Measurements from ENCODE around the gene IQCK.

IQCK gene

DNA sequence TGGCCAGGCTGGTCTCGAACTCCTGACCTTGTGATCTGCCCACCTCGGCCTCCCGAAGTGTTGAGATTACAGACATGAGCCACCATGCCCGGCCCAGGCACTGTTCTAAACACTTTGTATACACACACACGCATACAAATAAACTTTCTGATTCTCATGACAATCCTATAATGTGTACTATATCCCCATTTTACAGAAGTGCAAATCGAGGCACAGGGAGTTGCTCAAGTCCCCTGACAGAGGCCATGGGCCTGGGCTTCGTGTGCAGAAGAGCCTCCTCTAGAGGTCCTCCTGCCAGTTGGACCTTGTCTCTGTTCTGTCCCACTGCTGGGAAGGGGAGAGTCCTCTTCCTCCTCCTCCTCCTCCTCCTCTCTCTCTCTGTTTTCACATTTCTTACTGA lies 176.5 kb downstream of the IQCK start:
- Histone ChIP-seq H3K27ac (no peak overlapping the region), H3K4me3 (no peak overlapping the region)

GRCh38 chr16:19896951-19897350 lies 178.9 kb downstream of the IQCK start:
- Histone ChIP-seq H3K9me3 (no peaks in the 10 kb centered on the region), H3K36me3 (no peaks in the 10 kb centered on the region), H3K4me3 (no peak overlapping the region), H3K27ac (no peak overlapping the region), H3K27me3 (peaks cover 0 to 17% of the 10 kb centered on the region in 2 donors), H3K4me1 (no peaks in the 10 kb centered on the region)
- no peak for DNase-seq
- TF ChIP-seq, protein P1, sequence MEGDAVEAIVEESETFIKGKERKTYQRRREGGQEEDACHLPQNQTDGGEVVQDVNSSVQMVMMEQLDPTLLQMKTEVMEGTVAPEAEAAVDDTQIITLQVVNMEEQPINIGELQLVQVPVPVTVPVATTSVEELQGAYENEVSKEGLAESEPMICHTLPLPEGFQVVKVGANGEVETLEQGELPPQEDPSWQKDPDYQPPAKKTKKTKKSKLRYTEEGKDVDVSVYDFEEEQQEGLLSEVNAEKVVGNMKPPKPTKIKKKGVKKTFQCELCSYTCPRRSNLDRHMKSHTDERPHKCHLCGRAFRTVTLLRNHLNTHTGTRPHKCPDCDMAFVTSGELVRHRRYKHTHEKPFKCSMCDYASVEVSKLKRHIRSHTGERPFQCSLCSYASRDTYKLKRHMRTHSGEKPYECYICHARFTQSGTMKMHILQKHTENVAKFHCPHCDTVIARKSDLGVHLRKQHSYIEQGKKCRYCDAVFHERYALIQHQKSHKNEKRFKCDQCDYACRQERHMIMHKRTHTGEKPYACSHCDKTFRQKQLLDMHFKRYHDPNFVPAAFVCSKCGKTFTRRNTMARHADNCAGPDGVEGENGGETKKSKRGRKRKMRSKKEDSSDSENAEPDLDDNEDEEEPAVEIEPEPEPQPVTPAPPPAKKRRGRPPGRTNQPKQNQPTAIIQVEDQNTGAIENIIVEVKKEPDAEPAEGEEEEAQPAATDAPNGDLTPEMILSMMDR (IDR thresholded peaks at IDR 0.05) = no peak
- intact Hi-C loops (cut with DNase I; ENCODE audit: low total_unique reads) = no loop called here

More for the DNA sequence above, 176.5 kb downstream of the IQCK start:
- DNase-seq = no peak
- Histone ChIP-seq H3K4me1 (no peaks in the 10 kb centered on the region), H3K27me3 (peaks cover 0 to 20% of the 10 kb centered on the region in 2 donors), H3K36me3 (no peaks in the 10 kb centered on the region), H3K9me3 (no peaks in the 10 kb centered on the region)
- TF ChIP-seq, protein P1 (IDR thresholded peaks at IDR 0.05) = no peak
- intact Hi-C loops (cut with DNase I; ENCODE audit: low total_unique reads) = no loop called here

DNA sequence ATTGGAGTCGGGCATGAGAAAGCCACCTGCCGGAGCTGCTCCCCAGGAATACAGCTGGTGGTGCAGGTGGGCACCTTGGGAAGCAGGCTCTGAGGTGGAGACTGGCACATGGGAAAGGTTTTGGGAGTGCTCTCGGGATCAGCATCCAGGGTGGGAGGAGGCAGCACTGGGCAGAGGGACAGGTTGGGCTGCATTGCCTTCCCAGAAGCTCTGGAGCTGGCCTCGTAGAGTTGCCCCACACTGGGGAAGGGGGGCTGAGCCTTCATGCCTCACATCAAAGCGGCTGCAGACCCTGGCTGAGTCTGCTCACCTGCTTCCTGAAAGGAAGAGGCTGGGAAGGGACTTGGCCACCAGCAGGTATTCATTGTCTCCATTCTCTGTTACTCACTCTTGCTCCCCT lies 180.1 kb downstream of the IQCK start:
- H3K36me3 ChIP-seq = no peaks in the 10 kb centered on the region
- no peak overlapping the region for H3K4me3 ChIP-seq
- TF ChIP-seq, protein P1 (IDR thresholded peaks at IDR 0.05) = no peak
- no peak overlapping the region for H3K27ac ChIP-seq
- no peaks in the 10 kb centered on the region for H3K9me3 ChIP-seq
- no peak for DNase-seq
- H3K27me3 ChIP-seq = peaks cover 0 to 16% of the 10 kb centered on the region in 2 donors
- no peaks in the 10 kb centered on the region for H3K4me1 ChIP-seq
- intact Hi-C loops (cut with DNase I; ENCODE audit: low total_unique reads) = no loop called here

GRCh38 chr16:19898924-19899604 lies 181.0 kb downstream of the IQCK start:
- TF ChIP-seq, protein P1 (IDR thresholded peaks at IDR 0.05) = peak; percentile 51 to 63
- peaks cover 0 to 14% of the 10 kb centered on the region in 2 donors for H3K27me3 ChIP-seq
- intact Hi-C loops (cut with DNase I; ENCODE audit: low total_unique reads) = no loop called here
- peak in 1 of 2 donors; percentile 53 for DNase-seq
- H3K4me3 ChIP-seq = no peak overlapping the region
- no peaks in the 10 kb centered on the region for H3K4me1 ChIP-seq
- H3K27ac ChIP-seq = no peak overlapping the region
- H3K9me3 ChIP-seq = no peaks in the 10 kb centered on the region
- no peaks in the 10 kb centered on the region for H3K36me3 ChIP-seq

GRCh38 chr16:19899605-19899955 lies 181.5 kb downstream of the IQCK start:
- intact Hi-C loops (cut with DNase I; ENCODE audit: low total_unique reads) = no loop called here
- Histone ChIP-seq H3K27ac (no peak overlapping the region), H3K9me3 (no peaks in the 10 kb centered on the region), H3K27me3 (peaks cover 0 to 14% of the 10 kb centered on the region in 2 donors), H3K36me3 (no peaks in the 10 kb centered on the region), H3K4me3 (no peak overlapping the region), H3K4me1 (no peaks in the 10 kb centered on the region)
- TF ChIP-seq, protein P1 (IDR thresholded peaks at IDR 0.05) = no peak
- no peak for DNase-seq
